Activated CD4-positive, alpha-beta T cell treated with anti-CD3 and anti-CD28 coated beads, Interleukin-2, amount 10 ng/mL, durations not matched to agents 24 days and 14 days (primary cell): ENCODE data around the gene HEMGN. TPM values are rescaled to one million over a fixed set of nuclear protein-coding genes. Genes with fewer than 3 reads are reported as not detected.
A peak's percentile ranks its signal among the peaks of the same experiment; 100 is the strongest.
"Not testable (repeated sequence)": the region's sequence is repeated elsewhere in the genome, so short reads cannot be mapped to it uniquely, and the experiment has no call there.

Experiments
- DNase-seq: peaks from one replicate; pipeline ENCODE4 v3.0.0; 2022
- H3K27ac Mint-ChIP-seq: one replicate; pipeline ENCODE4 v1.8.0; 2022; ENCODE audit warnings: mild to moderate bottlenecking, mixed read lengths
- H3K27me3 Mint-ChIP-seq: one replicate; pipeline ENCODE4 v1.8.0; 2022; ENCODE audit warnings: mixed read lengths
- H3K36me3 Mint-ChIP-seq: one replicate; pipeline ENCODE4 v1.8.0; 2022; ENCODE audit warnings: low read depth, mild to moderate bottlenecking, mixed read lengths
- H3K4me1 Mint-ChIP-seq: one replicate; pipeline ENCODE4 v1.8.0; 2021; ENCODE audit warnings: mixed read lengths
- H3K4me3 Mint-ChIP-seq: one replicate; pipeline ENCODE4 v1.8.0; 2022; ENCODE audit warnings: mild to moderate bottlenecking, moderate library complexity, mixed read lengths
- H3K9me3 Mint-ChIP-seq: one replicate; pipeline ENCODE4 v1.8.0; 2021; ENCODE audit warnings: mixed read lengths
- intact Hi-C: fragments of 100-400 bp; cut with micrococcal nuclease; formaldehyde crosslinking; loops from one replicate; pipeline ENCODE4 v1.15.1; 2023
- total RNA-seq: library from RNA; stranded (reverse); gene quantifications from 2 replicates; pipeline ENCODE4 v1.2.3, GENCODE V29; 2022

Gene HEMGN
- total RNA-seq, 1 donor from 2014 or later = 0.54 TPM

DNA sequence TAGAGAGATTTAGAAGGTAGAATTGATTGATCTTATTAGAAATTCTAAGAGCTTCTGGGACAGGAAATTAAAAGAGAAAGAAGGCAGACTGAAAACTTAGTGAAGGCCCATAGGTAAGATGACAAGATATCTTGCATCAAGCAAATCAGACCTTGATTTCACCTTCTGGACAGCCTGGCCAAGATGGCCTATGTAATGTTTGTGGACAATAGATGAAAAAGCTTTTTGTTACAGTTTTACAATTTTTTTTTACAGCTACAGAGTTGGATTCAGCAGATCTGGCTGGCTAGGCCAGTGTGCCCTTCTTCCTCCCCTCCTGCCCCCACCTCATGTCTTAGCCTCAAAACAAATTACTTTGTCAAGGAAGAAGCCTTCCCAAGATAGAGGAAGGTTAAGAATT lies 21.6 kb upstream of the HEMGN start:
- DNase-seq = no peak
- Mint-ChIP-seq H3K36me3 (no peaks in the 10 kb centered on the region), H3K27me3 (peaks cover 2% of the 10 kb centered on the region), H3K27ac (no peak overlapping the region), H3K9me3 (no peaks in the 10 kb centered on the region), H3K4me1 (peaks cover 7% of the 10 kb centered on the region), H3K4me3 (no peak overlapping the region)
- intact Hi-C loops = no loop called here

DNA sequence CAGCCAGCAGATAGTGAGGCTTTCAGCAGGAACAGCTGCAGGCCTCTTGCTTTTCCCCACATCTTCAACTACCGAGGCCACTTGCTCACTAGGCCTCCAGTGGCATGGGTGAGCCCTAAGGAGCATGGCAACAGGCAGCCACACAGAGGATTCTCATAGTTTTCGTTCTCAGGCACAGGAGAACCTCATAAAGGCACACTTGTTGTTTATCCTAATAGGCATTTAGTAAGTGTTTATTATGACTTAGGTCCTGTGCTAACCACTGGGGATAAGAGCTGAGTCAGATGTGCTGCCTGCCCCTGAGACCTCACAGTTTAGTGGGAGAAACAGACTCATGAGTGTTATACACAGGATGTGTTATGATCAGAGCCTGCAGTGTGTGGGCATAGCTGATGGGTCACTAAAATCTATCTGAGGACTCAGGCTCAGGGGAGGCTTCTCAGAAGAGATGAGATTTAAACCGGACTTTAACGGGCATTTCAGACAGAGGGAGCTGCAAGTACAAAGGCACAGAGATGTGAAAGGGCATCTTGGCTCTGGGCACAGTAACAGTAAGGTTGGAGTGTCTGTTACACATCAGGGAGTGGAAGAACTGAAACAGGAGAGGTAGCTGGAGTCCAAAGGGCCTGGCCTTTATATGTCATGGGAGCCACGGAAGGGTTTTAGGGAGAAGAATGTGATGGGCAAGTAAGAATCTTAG lies 21.0 kb upstream of the HEMGN start:
- no peaks in the 10 kb centered on the region for H3K9me3 Mint-ChIP-seq
- H3K27ac Mint-ChIP-seq = no peak overlapping the region
- H3K36me3 Mint-ChIP-seq = no peaks in the 10 kb centered on the region
- intact Hi-C loops = no loop called here
- no peak for DNase-seq
- H3K4me3 Mint-ChIP-seq = no peak overlapping the region
- peaks cover 2% of the 10 kb centered on the region for H3K27me3 Mint-ChIP-seq
- H3K4me1 Mint-ChIP-seq = peaks cover 10% of the 10 kb centered on the region

DNA sequence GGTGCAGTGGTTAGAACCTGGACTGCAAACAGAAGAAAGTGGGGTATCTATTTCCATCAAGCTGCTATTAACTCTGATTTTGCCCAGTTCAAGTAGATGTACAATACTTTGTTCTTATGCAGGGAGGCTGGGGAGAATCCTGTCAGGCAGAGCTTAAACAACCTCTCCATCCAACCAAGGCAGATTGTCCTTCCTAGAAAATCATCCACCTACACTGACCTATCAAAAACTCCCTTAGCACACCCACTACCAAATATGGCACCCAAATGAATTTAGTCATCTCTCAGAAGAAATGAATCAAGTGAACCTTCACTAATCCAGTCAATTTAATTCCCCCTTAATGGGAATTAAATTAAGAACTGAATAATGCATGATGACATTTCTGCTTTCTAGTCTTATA lies 18.4 kb upstream of the HEMGN start:
- Mint-ChIP-seq H3K4me1 (peaks cover 10% of the 10 kb centered on the region), H3K9me3 (no peaks in the 10 kb centered on the region), H3K27me3 (peaks cover 2% of the 10 kb centered on the region), H3K27ac (no peak overlapping the region), H3K4me3 (no peak overlapping the region), H3K36me3 (no peaks in the 10 kb centered on the region)
- DNase-seq = no peak
- intact Hi-C loops = no loop called here

DNA sequence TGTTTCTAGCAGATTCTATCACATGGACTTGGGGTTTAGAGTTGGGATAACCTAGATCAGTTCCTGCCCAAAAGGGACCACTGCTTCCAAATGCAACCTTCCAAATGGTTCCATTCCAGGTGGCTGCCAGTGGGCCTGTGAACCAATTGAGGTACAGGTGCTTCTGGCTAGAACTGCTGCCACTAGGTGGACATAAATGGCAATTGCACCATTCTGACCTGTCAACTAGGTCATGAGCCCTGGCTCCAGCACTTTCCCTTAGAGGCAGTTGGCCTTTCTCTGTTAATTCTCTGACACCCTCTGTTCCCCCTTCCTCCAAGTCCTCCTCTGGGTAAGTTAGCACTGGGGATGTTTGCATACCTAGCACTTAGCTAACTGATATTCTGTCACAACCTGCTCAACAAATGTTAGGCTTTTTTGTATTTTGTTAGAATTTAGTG lies 16.6 kb upstream of the HEMGN start:
- H3K4me1 Mint-ChIP-seq = peaks cover 10% of the 10 kb centered on the region
- H3K27me3 Mint-ChIP-seq = peaks cover 8% of the 10 kb centered on the region
- H3K4me3 Mint-ChIP-seq = no peak overlapping the region
- no peak overlapping the region for H3K27ac Mint-ChIP-seq
- H3K36me3 Mint-ChIP-seq = no peaks in the 10 kb centered on the region
- peaks cover 6% of the 10 kb centered on the region for H3K9me3 Mint-ChIP-seq
- intact Hi-C loops = loop anchor here (1.0 to 5.0 kb wide), 2 partner anchors 31 to 62 kb away; no protein-coding TSS in a partner anchor
- peak; percentile 87 for DNase-seq

DNA sequence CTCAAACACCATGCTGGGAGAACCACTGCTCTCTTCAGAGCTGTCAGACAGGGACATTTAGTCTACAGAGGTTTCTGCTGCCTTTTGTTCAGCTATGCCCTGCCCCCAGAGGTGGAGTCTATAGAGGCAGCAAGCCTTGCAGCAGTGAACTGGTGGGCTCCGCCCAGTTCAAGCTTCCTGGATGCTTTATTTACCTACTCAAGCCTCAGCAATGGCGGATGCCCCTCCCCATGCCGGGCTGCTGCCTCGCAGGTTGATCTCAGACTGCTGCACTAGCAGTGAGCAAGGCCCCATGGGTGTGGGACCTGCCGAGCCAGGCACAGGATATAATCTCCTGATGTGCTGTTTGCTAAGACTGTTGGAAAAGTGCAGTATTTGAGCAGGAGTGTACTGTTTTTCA lies 12.9 kb upstream of the HEMGN start:
- DNase-seq = peak; percentile 75

DNA sequence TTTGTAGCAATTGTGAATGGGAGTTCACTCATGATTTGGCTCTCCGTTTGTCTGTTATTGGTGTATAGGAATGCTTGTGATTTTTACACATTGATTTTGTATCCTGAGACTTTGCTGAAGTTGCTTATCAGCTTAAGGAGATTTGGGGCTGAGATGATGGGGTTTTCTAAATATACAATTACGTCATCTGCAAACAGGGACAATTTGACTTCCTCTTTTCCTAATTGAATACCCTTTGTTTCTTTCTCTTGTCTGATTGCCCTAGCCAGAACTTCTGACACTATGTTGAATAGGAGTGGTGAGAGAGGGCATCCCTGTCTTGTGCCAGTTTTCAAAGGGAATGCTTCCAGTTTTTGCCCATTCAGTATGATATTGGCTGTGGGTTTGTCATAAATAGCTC lies 9.1 kb upstream of the HEMGN start:
- H3K4me1 Mint-ChIP-seq, H3K4me3 Mint-ChIP-seq, intact Hi-C loops, DNase-seq, H3K27ac Mint-ChIP-seq, H3K9me3 Mint-ChIP-seq, H3K36me3 Mint-ChIP-seq: not testable (repeated sequence)
- H3K27me3 Mint-ChIP-seq = peaks cover 45% of the 10 kb centered on the region

More for the DNA sequence above, 12.9 kb upstream of the HEMGN start:
- H3K27me3 Mint-ChIP-seq = peaks cover 39% of the 10 kb centered on the region
- not testable (repeated sequence) for H3K36me3 Mint-ChIP-seq, H3K9me3 Mint-ChIP-seq, H3K4me1 Mint-ChIP-seq, H3K4me3 Mint-ChIP-seq, H3K27ac Mint-ChIP-seq
- intact Hi-C loops = loop anchor here (5.0 kb wide), 1 partner anchor 59 kb away; no protein-coding TSS in a partner anchor

DNA sequence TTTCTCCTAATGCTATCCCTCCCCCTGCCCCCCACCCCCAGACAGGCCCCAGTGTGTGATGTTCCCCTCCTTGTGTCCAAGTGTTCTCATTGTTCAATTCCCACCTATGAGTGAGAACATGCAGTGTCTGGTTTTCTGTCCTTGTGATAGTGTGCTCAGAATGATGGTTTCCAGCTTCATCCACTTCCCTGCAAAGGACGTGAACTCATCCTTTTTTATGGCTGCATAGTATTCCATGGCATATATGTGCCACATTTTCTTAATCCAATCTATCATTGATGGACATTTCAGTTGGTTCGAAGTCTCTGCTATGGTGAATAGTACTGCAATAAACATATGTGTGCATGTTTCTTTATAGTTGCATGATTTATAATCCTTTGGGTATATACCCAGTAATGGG lies 7.5 kb upstream of the HEMGN start:
- H3K27ac Mint-ChIP-seq, DNase-seq, intact Hi-C loops, H3K4me1 Mint-ChIP-seq, H3K36me3 Mint-ChIP-seq, H3K4me3 Mint-ChIP-seq, H3K9me3 Mint-ChIP-seq: not testable (repeated sequence)
- H3K27me3 Mint-ChIP-seq = peaks cover 54% of the 10 kb centered on the region

DNA sequence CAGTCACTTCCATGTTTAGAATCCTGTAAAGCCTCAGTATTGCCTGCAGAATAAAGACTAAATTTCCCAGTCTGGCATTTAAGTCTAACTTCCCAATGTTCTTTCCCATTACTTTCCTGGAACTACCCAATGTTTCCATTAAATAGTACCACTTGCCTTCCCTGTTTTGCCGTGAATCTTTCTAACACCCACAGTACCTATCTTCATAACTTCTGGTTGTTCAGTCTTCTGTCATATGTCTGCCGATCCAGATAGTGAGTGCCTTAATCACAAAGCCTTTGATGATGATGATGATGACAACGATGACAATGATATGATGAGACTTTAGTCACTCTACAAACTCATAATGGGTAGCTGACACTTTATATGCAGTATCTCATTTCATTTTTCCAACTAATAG lies 6.6 kb upstream of the HEMGN start:
- peaks cover 3% of the 10 kb centered on the region for H3K9me3 Mint-ChIP-seq
- no peaks in the 10 kb centered on the region for H3K4me1 Mint-ChIP-seq
- H3K27me3 Mint-ChIP-seq = peaks cover 48% of the 10 kb centered on the region
- H3K27ac Mint-ChIP-seq = no peak overlapping the region
- no peak overlapping the region for H3K4me3 Mint-ChIP-seq
- intact Hi-C loops = no loop called here
- no peaks in the 10 kb centered on the region for H3K36me3 Mint-ChIP-seq
- DNase-seq = no peak

DNA sequence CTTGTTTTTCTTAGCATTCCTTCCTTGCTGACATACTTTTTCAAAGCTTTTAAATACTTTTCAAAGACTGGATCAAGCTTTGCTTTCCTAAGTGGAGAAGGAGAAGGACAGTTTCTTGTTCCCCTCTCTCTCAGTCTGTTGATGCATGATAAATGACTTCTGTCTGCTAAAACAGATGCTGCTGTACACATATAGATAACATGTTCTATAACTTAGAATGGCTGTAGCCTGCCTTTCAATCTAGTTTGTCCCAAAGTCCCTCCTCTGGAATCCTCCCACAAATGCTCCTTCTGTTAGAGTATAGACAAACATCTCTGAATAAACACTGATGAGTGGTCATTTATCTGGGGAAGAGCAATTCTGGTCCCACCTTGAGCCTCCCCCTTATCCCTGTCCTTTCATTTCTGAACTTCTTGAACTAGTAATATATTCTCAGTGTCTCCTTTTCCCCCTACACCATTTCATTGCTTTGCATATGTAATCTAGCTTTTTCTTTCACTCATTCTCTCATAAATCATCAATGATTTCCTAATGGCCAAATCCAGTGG lies 5.4 kb upstream of the HEMGN start:
- Mint-ChIP-seq H3K27ac (no peak overlapping the region), H3K27me3 (peaks cover 37% of the 10 kb centered on the region), H3K4me1 (peaks cover 5% of the 10 kb centered on the region), H3K36me3 (no peaks in the 10 kb centered on the region), H3K4me3 (no peak overlapping the region), H3K9me3 (peaks cover 3% of the 10 kb centered on the region)
- intact Hi-C loops = no loop called here
- no peak for DNase-seq

DNA sequence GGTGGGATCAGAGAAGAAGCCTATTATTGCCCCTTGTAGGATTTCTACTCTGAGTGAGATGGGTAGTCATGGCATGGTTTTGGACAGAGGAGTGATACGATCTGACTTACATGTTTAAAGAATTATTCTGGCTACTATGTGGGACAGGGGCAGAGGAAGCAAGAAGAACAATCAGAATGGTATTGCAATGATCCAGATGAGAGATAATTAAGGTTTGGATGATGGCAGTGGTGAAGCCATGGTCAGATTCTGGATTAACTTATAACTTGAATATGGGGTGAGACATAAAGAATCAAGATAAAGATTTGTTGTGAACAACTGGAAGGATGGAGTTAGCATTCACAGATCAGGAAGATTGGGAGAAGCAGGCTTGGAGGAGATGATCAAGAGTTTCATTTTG lies 3.4 kb upstream of the HEMGN start:
- no peak overlapping the region for H3K27ac Mint-ChIP-seq
- DNase-seq = no peak
- H3K36me3 Mint-ChIP-seq = no peaks in the 10 kb centered on the region
- peaks cover 14% of the 10 kb centered on the region for H3K4me1 Mint-ChIP-seq
- intact Hi-C loops = no loop called here
- H3K27me3 Mint-ChIP-seq = peaks cover 20% of the 10 kb centered on the region
- peaks cover 3% of the 10 kb centered on the region for H3K9me3 Mint-ChIP-seq
- H3K4me3 Mint-ChIP-seq = no peak overlapping the region

DNA sequence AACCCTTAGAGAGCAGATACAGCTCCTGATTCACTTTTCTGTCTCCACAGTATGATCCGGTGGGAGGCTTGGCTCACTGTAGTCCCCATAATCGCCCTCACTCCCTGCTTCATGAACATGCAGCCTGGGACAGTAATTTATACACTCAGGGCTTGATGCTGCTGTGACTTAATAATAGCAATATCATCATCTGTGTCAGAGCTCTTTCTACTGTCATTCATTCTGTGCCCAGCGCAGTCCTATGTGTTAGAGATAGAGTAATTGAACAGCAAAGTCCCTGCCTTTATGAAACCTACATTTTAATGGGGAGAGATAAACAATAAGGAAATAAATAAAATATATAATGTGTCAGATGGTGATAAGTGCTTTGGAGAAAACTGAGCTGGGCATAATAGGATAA lies 2.8 kb upstream of the HEMGN start:
- no peaks in the 10 kb centered on the region for H3K9me3 Mint-ChIP-seq
- intact Hi-C loops = no loop called here
- no peak overlapping the region for H3K27ac Mint-ChIP-seq
- H3K27me3 Mint-ChIP-seq = peaks cover 17% of the 10 kb centered on the region
- DNase-seq = no peak
- H3K4me3 Mint-ChIP-seq = no peak overlapping the region
- H3K36me3 Mint-ChIP-seq = no peaks in the 10 kb centered on the region
- peaks cover 15% of the 10 kb centered on the region for H3K4me1 Mint-ChIP-seq

DNA sequence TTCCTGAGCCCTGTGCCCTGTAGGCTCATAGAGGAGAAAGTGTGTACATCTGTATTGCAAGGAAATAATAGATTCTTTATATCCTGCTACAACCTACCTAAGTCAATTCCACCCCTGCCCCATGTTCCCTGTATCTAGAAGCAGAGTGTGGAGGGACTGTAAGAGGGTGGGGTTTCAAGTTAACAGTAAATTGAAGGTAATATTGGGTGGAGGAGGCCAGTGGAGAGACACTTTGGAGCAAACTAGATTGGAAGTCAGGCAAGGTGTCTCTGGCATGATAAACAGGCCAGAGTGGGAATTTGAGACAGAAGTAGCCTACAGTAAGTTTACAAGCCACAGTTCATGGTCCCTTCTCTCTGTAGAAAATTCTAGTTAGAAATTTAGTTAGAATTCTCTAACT lies 2.3 kb upstream of the HEMGN start:
- H3K27me3 Mint-ChIP-seq = peaks cover 15% of the 10 kb centered on the region
- H3K36me3 Mint-ChIP-seq = no peaks in the 10 kb centered on the region
- H3K4me3 Mint-ChIP-seq = no peak overlapping the region
- H3K27ac Mint-ChIP-seq = no peak overlapping the region
- H3K4me1 Mint-ChIP-seq = peaks cover 15% of the 10 kb centered on the region
- no peak for DNase-seq
- H3K9me3 Mint-ChIP-seq = no peaks in the 10 kb centered on the region
- intact Hi-C loops = no loop called here

DNA sequence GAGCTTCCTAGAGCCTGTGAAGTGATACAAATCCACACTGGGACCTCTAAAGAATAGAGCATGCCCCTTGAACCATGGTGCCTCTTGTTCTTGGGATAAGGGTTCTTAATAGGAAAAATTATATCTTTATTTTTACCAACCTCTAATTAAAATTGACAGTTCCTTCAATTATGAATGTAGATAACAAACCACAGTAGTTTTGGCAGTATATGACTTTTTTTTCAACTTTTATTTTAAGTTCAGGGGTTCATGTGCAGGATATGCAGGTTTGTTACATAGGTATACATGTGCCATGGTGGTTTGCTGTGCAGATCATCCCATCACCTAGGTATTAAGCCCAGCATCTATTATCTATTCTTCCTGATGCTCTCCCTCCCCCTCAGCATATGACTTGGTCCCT lies 974 bp downstream of the HEMGN start:
- H3K27me3 Mint-ChIP-seq = peaks cover 9% of the 10 kb centered on the region
- H3K27ac Mint-ChIP-seq = no peak overlapping the region
- peaks cover 15% of the 10 kb centered on the region for H3K4me1 Mint-ChIP-seq
- no peaks in the 10 kb centered on the region for H3K9me3 Mint-ChIP-seq
- H3K4me3 Mint-ChIP-seq = no peak overlapping the region
- intact Hi-C loops = no loop called here
- no peaks in the 10 kb centered on the region for H3K36me3 Mint-ChIP-seq
- DNase-seq = no peak

DNA sequence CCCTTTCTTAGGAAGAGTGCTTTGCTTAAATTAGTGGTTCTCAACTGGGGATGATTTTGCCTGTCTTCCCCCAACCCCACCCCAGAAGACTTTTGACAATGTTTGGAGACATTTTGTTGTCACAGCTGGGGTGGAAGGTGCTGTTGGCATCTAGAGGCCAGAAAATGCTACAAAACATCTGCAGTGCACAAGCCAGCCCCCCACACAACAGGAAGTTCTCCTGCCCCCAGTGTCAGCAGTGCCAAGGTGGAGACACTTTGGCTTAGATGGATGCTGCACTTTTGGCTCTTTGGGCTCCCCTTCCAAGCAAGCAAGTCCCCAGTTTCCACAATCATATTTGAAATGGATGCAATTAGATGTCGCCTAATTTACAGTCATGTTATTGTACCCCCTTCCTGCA lies 2.7 kb downstream of the HEMGN start:
- Mint-ChIP-seq H3K4me1 (peaks cover 28% of the 10 kb centered on the region), H3K4me3 (no peak overlapping the region), H3K9me3 (no peaks in the 10 kb centered on the region), H3K36me3 (no peaks in the 10 kb centered on the region), H3K27me3 (no peaks in the 10 kb centered on the region), H3K27ac (no peak overlapping the region)
- no peak for DNase-seq
- intact Hi-C loops = no loop called here
